Endothelial cell of umbilical vein (primary cell): ENCODE measurements around the gene SIX5. TPM values are rescaled to one million over a fixed set of nuclear protein-coding genes. Genes with fewer than 3 reads are reported as not detected.

ENCODE experiments used
- BruUV-seq: library from RNA; stranded (reverse); fragments of 400-500 nt; replicated peaks from 2 replicates; lab custom pipeline; 2021; lab: Mats Ljungman, UMichigan
- CTCF ChIA-PET: fragments of 300-600, 350-600 bp; sonication (Branson Sonifier 250); formaldehyde crosslinking; loops from one replicate; lab custom pipeline; 2021; ENCODE audit warnings: antibody characterized with exemption, inconsistent platforms; lab: Charles Lee
- POLR2A ChIA-PET: fragments of 300-600, 350-600 bp; sonication (Branson Sonifier 250); formaldehyde crosslinking; loops from one replicate; lab custom pipeline; 2021; ENCODE audit warnings: antibody characterized with exemption, inconsistent platforms; lab: Charles Lee
- DNase-seq: peaks from one replicate; pipeline ENCODE4 v3.0.0-alpha.2; 2011; ENCODE audit warnings: low read depth, low spot score
- FAIRE-seq: peaks from 2 replicates; lab custom pipeline; 2011; peaks lifted over from hg19 to GRCh38; lab: Jason Lieb, UNC
- H2AFZ ChIP-seq: 2 replicates; pipeline ENCODE4 v1.6.0; 2012; ENCODE audit warnings: low read depth, low read length, control low read depth, inconsistent platforms
- H3K27ac ChIP-seq: 2 replicates; pipeline ENCODE4 v1.5.1; 2011; ENCODE audit warnings: low read depth, mild to moderate bottlenecking, control low read depth, low read length, moderate library complexity; ENCODE audit not compliant: insufficient read depth
- H3K27me3 ChIP-seq, 2 experiments: 2 replicates each; pipeline versions ENCODE4 v1.6.0 to v1.6.1; 2011; ENCODE audit warnings: low read length in 2 of 2, mixed read lengths in 1 of 2; ENCODE audit not compliant: control insufficient read depth in 2 of 2, insufficient read depth in 2 of 2
- H3K36me3 ChIP-seq, 2 experiments: 2 replicates in 1 of 2; 3 replicates in 1 of 2; pipeline ENCODE4 v1.5.1; 2011; ENCODE audit warnings: low read length in 2 of 2, mild to moderate bottlenecking in 1 of 2, moderate library complexity in 1 of 2; ENCODE audit not compliant: control insufficient read depth in 2 of 2, insufficient read depth in 2 of 2; ENCODE audit errors: extremely low read depth in 1 of 2
- H3K4me1 ChIP-seq: 3 replicates; pipeline ENCODE4 v1.5.1; 2011; ENCODE audit warnings: mild to moderate bottlenecking, low read length; ENCODE audit not compliant: control insufficient read depth, insufficient read depth; ENCODE audit errors: extremely low read depth
- H3K4me2 ChIP-seq: 2 replicates; pipeline ENCODE4 v1.6.1; 2011; ENCODE audit warnings: low read length, control low read depth, mixed read lengths; ENCODE audit not compliant: insufficient read depth
- H3K4me3 ChIP-seq, 3 experiments: fragments of 200-600 bp in 1 of 3; sonication (generic), shearing (Covaris generic) in 1 of 3; replicated peaks in 1 of 3; 2 replicates each; pipeline ENCODE4 v1.5.1; 2011 to 2016; ENCODE audit warnings: control low read depth in 3 of 3, low read length in 3 of 3, mild to moderate bottlenecking in 2 of 3, inconsistent platforms in 1 of 3, low read depth in 1 of 3, moderate library complexity in 1 of 3; ENCODE audit not compliant: insufficient read depth in 1 of 3
- H3K79me2 ChIP-seq: 2 replicates; pipeline ENCODE4 v1.6.0; 2012; ENCODE audit warnings: low read length, inconsistent platforms; ENCODE audit not compliant: control insufficient read depth, insufficient read depth
- H3K9ac ChIP-seq: replicated peaks from 2 replicates; pipeline ENCODE3; 2011; ENCODE audit warnings: low read length, control low read depth; ENCODE audit not compliant: insufficient read depth; ENCODE audit errors: extremely low read depth
- H3K9me1 ChIP-seq: replicated peaks from 3 replicates; pipeline ENCODE4 v1.6.0; 2011; ENCODE audit warnings: mild to moderate bottlenecking, low read length; ENCODE audit not compliant: control insufficient read depth, insufficient read depth; ENCODE audit errors: extremely low read depth
- H3K9me3 ChIP-seq: replicated peaks from 2 replicates; pipeline ENCODE4 v1.5.1; 2012; ENCODE audit warnings: low read length, inconsistent platforms; ENCODE audit not compliant: control insufficient read depth, insufficient read depth
- H4K20me1 ChIP-seq: replicated peaks from 2 replicates; pipeline ENCODE3; 2011; ENCODE audit warnings: mild to moderate bottlenecking, low read length; ENCODE audit not compliant: control insufficient read depth, insufficient read depth; ENCODE audit errors: extremely low read depth
- EZH2 ChIP-seq: IDR thresholded peaks from 2 replicates; pipeline ENCODE4 v1.6.1; 2012; ENCODE audit warnings: borderline replicate concordance, low read depth, mild to moderate bottlenecking, moderate library complexity, low read length, inconsistent platforms; ENCODE audit not compliant: severe bottlenecking
- FOS ChIP-seq: IDR thresholded peaks from 2 replicates; pipeline ENCODE4 v1.6.1; 2011; ENCODE audit warnings: mild to moderate bottlenecking, low read length, moderate library complexity, borderline replicate concordance; ENCODE audit not compliant: insufficient read depth
- GATA2 ChIP-seq: IDR thresholded peaks from 2 replicates; pipeline ENCODE4 v1.7.0; 2011; ENCODE audit warnings: low read depth, mild to moderate bottlenecking, moderate library complexity, mixed read lengths, low read length; ENCODE audit not compliant: insufficient read length, insufficient read depth
- JUN ChIP-seq: IDR thresholded peaks from 2 replicates; pipeline ENCODE4 v1.6.1; 2011; ENCODE audit warnings: borderline replicate concordance, low read depth; ENCODE audit not compliant: insufficient read length, insufficient read depth
- MYC ChIP-seq: IDR thresholded peaks from one replicate; pipeline ENCODE4 v1.6.1; 2011; ENCODE audit warnings: mild to moderate bottlenecking, low read depth, low read length
- POLR2A ChIP-seq: IDR thresholded peaks from 2 replicates; pipeline ENCODE4 v1.6.1; 2012; ENCODE audit warnings: low read depth, mild to moderate bottlenecking, control low read depth, low read length
- POLR2AphosphoS5 ChIP-seq: IDR thresholded peaks from 2 replicates; pipeline ENCODE4 v1.6.1; 2012; ENCODE audit warnings: low read depth, mild to moderate bottlenecking, control low read depth, low read length, moderate library complexity; ENCODE audit not compliant: insufficient read depth
- dilution Hi-C: fragments of 300-500 bp; cut with MboI; formaldehyde crosslinking; loops from one replicate; pipeline ENCODE4 v1.15.0; 2019; ENCODE audit warnings: low sequenced_read_pairs; ENCODE audit not compliant: extremely low pct_ligation_motif_present
- intact Hi-C: fragments of 100-400 bp; cut with micrococcal nuclease; formaldehyde crosslinking; loops from one replicate; pipeline ENCODE4 v1.10.0; 2022
- polyA plus RNA-seq, 4 experiments: library from polyadenylated mRNA; depleted of rRNA in 3 of 4; stranded (reverse) in 3 of 4; unstranded in 1 of 4; fragments of >200 nt; gene quantifications; 2 replicates each; pipeline versions ENCODE4 v1.2.1 to v1.2.3, GENCODE V29; 2011 to 2012; ENCODE audit warnings: missing spikeins in 1 of 4
- total RNA-seq: library from RNA; stranded (reverse); gene quantifications from 2 replicates; pipeline ENCODE4 v1.2.3, GENCODE V29; 2021
- TF ChIP-seq, protein P1 (sequence below): IDR thresholded peaks from 2 replicates; pipeline ENCODE4 v1.6.1; 2011; ENCODE audit not compliant: insufficient read depth, insufficient read length
- TF ChIP-seq, protein P2 (sequence below), 2 donors: IDR thresholded peaks; 1 replicate in 1 of 2; 2 replicates in 1 of 2; pipeline ENCODE4 v1.5.1; 2011; ENCODE audit warnings: low read length in 2 of 2, mild to moderate bottlenecking in 2 of 2, moderate library complexity in 2 of 2, control low read depth in 1 of 2, inconsistent platforms in 1 of 2, low read depth in 1 of 2; ENCODE audit not compliant: insufficient read depth in 1 of 2; ENCODE audit errors: extremely low read depth in 1 of 2

SIX5 gene
- total and polyA plus RNA-seq, 2 donors (not counting 3 experiments of a cell fraction or from before 2014, with no cell fraction given) = 13.1 to 16.7 TPM

DNA sequence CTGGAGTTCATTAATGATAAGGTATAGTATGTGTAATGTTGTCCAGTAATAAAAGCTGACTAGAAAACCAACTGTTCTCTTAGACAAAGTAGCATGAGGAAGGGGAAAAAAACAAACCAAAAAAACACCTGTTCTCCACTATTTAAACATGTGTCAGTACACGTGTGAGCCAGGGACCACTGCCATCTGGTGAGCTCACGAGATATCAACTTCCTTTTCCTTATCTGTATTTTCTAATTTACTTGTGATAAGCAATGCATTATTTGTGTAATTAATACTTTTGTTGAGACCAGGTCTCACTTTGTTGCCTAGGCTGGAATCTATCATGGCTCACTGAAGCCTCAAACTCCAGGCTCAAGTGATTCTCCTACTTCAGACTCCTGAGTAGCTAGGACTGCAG is 4.3 kb upstream of the SIX5 start:
- no peak overlapping the region for H3K4me3 ChIP-seq
- H3K27ac ChIP-seq = no peak overlapping the region
- no peak overlapping the region for H3K9ac ChIP-seq
- TF ChIP-seq MYC = no peak
- TF ChIP-seq JUN = no peak
- TF ChIP-seq GATA2 = no peak
- TF ChIP-seq, protein P1, sequence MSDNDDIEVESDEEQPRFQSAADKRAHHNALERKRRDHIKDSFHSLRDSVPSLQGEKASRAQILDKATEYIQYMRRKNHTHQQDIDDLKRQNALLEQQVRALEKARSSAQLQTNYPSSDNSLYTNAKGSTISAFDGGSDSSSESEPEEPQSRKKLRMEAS = no peak
- no peak for TF ChIP-seq FOS
- no peak for TF ChIP-seq EZH2
- TF ChIP-seq POLR2AphosphoS5 = no peak
- no peak for TF ChIP-seq POLR2A
- TF ChIP-seq, protein P2, sequence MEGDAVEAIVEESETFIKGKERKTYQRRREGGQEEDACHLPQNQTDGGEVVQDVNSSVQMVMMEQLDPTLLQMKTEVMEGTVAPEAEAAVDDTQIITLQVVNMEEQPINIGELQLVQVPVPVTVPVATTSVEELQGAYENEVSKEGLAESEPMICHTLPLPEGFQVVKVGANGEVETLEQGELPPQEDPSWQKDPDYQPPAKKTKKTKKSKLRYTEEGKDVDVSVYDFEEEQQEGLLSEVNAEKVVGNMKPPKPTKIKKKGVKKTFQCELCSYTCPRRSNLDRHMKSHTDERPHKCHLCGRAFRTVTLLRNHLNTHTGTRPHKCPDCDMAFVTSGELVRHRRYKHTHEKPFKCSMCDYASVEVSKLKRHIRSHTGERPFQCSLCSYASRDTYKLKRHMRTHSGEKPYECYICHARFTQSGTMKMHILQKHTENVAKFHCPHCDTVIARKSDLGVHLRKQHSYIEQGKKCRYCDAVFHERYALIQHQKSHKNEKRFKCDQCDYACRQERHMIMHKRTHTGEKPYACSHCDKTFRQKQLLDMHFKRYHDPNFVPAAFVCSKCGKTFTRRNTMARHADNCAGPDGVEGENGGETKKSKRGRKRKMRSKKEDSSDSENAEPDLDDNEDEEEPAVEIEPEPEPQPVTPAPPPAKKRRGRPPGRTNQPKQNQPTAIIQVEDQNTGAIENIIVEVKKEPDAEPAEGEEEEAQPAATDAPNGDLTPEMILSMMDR (IDR thresholded peaks at IDR 0.05; ENCODE audit: extremely low read depth in 1 of 2, insufficient read depth in 1 of 2, low read depth in 1 of 2, low read length in 2 of 2) = no peak
- H3K4me1 ChIP-seq = peaks cover 9% of the 10 kb centered on the region
- no TSS peak for BruUV-seq
- no peak overlapping the region for H3K4me2 ChIP-seq
- POLR2A ChIA-PET = no interaction called here
- FAIRE-seq (no peak), DNase-seq (no peak)
- CTCF ChIA-PET = interaction anchor here (1.4 to 2.6 kb wide), 3 partner anchors 26 to 45 kb away, joined by 3 to 9 read pairs (median 8); no protein-coding TSS in a partner anchor
- no peaks in the 10 kb centered on the region for H3K9me1 ChIP-seq
- no peaks in the 10 kb centered on the region for H3K9me3 ChIP-seq
- H3K27me3 ChIP-seq = no peaks in the 10 kb centered on the region
- peaks cover 3 to 18% of the 10 kb centered on the region in 2 experiments for H3K36me3 ChIP-seq
- intact Hi-C loops (no loop called here), dilution Hi-C loops (no loop called here)
- no peak overlapping the region for H2AFZ ChIP-seq
- no peaks in the 10 kb centered on the region for H3K79me2 ChIP-seq
- no peaks in the 10 kb centered on the region for H4K20me1 ChIP-seq
